ENCODE data around the gene RSPH9.

Gene RSPH9

DNA sequence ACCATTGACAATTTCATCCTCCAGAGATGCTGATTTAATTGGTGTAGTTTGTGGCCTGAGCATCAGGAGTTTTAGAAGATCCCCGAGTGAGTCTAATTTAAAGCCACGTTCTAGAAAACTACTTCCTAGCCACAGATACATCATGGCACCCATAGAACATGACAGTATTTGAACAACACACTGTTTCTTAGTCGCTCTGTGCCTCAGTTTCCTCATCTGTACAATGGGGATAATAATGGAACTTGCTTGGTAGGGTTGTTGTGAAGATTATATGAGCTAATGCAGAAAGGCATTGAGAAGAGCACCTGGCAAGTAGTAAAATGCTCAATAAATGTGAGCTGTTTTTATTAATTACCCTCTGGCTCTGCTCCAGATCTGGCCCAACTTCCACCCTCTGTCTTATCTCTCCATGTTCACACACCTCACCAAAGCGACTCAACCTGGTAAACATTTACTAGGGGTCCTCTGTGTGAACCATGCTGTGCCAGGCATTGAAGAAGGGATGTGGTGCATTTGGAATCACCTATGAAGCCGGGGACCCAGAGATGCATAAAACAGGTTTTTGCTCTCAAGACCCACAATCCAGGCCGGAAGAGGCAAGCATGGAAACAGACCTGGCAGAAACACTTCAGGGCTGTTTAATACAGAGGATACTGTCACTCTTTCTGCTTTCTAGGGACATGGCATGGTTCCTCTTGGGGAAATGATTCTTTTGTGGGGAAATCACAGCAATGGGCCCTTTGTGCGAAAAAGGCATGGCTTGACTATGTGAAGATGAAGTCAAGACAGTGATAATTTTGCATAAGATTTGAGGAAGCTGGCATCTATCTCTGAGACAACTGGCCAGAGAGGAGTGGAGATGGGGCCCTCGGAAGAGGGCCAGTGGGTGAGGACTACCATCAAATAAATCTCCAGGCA lies 58.9 kb downstream of the RSPH9 start:
- Histone ChIP-seq H3K9ac (ENCODE audit: insufficient read length, low read depth) (no peak overlapping the region), H3K27me3 (ENCODE audit: insufficient read depth, insufficient read length) (no peaks in the 10 kb centered on the region), H3K4me1 (ENCODE audit: insufficient read depth, insufficient read length) (peaks cover 8% of the 10 kb centered on the region), H3K9me3 (ENCODE audit: insufficient read depth, low read length) (no peaks in the 10 kb centered on the region), H3K36me3 (ENCODE audit: insufficient read depth, insufficient read length, low read length) (no peaks in the 10 kb centered on the region), H3K4me3 (ENCODE audit: insufficient read length, low read depth) (no peak overlapping the region)
- no peak for DNase-seq (ENCODE audit: low read depth, low spot score)
- no peak for TF ChIP-seq YY1 (IDR thresholded peaks at IDR 0.05; ENCODE audit: insufficient read depth, insufficient read length)
- no peak for TF ChIP-seq ZNF274 (IDR thresholded peaks at IDR 0.05; ENCODE audit: low read depth, low read length)
- no peak for TF ChIP-seq SUZ12 (IDR thresholded peaks at IDR 0.05; ENCODE audit: extremely low read depth, insufficient read depth, insufficient read length)

DNA sequence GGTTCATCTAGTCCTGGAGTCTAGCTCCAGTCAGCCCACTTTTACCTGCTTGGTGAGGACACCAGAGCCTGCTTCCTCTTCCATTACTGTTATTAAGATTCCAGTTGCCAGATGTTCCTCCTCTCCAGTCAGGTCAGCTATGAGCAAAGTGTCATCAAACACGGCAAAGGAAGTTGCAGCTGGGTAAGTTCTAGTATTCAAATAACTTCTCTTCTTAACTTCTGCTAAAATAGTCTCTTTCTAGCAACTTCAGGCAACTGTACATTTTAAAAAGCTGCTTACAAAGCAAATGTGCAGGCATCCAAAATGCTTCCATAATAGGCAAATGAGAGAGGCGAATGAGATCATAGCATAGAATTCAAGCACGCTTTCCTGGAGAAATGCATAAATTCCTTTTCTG lies 61.2 kb downstream of the RSPH9 start:
- no peak overlapping the region for H3K4me3 ChIP-seq (ENCODE audit: insufficient read length, low read depth)
- TF ChIP-seq YY1 (IDR thresholded peaks at IDR 0.05; ENCODE audit: insufficient read depth, insufficient read length): no peak
- no peak for TF ChIP-seq ZNF274 (IDR thresholded peaks at IDR 0.05; ENCODE audit: low read depth, low read length)
- TF ChIP-seq SUZ12 (IDR thresholded peaks at IDR 0.05; ENCODE audit: extremely low read depth, insufficient read depth, insufficient read length): no peak
- no peak overlapping the region for H3K9ac ChIP-seq (ENCODE audit: insufficient read length, low read depth)
- H3K36me3 ChIP-seq (ENCODE audit: insufficient read depth, insufficient read length, low read length): no peaks in the 10 kb centered on the region
- no peaks in the 10 kb centered on the region for H3K9me3 ChIP-seq (ENCODE audit: insufficient read depth, low read length)
- DNase-seq (ENCODE audit: low read depth, low spot score): no peak
- no peaks in the 10 kb centered on the region for H3K27me3 ChIP-seq (ENCODE audit: insufficient read depth, insufficient read length)
- peaks cover 9% of the 10 kb centered on the region for H3K4me1 ChIP-seq (ENCODE audit: insufficient read depth, insufficient read length)

DNA sequence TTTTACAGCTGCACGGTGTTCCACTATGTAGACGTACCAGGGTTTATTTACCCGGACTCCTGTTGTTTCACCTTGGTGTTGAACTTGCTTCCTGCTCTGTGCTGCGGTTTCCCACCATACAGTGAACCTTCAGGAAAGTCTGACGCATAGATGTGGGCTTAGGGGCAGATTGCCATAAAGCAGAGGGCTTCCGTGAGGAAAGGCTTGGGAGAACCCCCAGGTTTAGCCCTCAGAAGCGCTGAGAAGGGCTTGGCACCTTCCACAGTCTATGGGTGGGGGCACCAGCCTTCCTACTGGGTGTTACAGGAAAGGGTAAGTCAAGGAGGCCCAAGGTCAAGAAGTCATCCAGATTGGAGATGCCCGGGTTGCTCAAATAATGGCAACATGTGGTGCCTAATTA lies 62.0 kb downstream of the RSPH9 start:
- TF ChIP-seq YY1 (IDR thresholded peaks at IDR 0.05; ENCODE audit: insufficient read depth, insufficient read length): no peak
- Histone ChIP-seq H3K9me3 (ENCODE audit: insufficient read depth, low read length) (no peaks in the 10 kb centered on the region), H3K27me3 (ENCODE audit: insufficient read depth, insufficient read length) (no peaks in the 10 kb centered on the region), H3K9ac (ENCODE audit: insufficient read length, low read depth) (no peak overlapping the region), H3K4me3 (ENCODE audit: insufficient read length, low read depth) (no peak overlapping the region), H3K4me1 (ENCODE audit: insufficient read depth, insufficient read length) (peaks cover 9% of the 10 kb centered on the region), H3K36me3 (ENCODE audit: insufficient read depth, insufficient read length, low read length) (no peaks in the 10 kb centered on the region)
- no peak for DNase-seq (ENCODE audit: low read depth, low spot score)

DNA sequence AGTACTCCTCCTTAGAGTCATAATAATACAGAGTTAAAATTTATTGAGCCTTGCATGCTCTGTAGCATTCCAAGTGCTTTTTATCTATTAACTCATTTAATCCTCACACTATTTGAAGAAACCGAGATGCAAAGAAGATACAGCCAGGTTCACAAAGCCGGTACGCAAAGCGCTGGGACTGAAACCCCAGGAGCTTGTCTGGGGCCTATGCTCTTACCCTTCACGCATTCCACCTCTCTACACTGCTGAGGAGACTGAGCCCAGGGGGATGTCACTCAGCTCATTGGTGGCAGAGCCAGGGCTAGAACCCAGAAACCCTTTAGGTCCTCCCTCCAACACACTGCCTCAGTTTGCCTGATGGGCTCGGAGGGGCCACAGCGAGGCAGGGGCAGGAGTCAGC lies 62.4 kb downstream of the RSPH9 start:
- DNase-seq (ENCODE audit: low read depth, low spot score): no peak
- no peaks in the 10 kb centered on the region for H3K27me3 ChIP-seq (ENCODE audit: insufficient read depth, insufficient read length)
- peaks cover 5% of the 10 kb centered on the region for H3K4me1 ChIP-seq (ENCODE audit: insufficient read depth, insufficient read length)
- H3K36me3 ChIP-seq (ENCODE audit: insufficient read depth, insufficient read length, low read length): no peaks in the 10 kb centered on the region
- no peak overlapping the region for H3K9ac ChIP-seq (ENCODE audit: insufficient read length, low read depth)
- TF ChIP-seq YY1 (IDR thresholded peaks at IDR 0.05; ENCODE audit: insufficient read depth, insufficient read length) (no peak), ZNF274 (IDR thresholded peaks at IDR 0.05; ENCODE audit: low read depth, low read length) (no peak), SUZ12 (IDR thresholded peaks at IDR 0.05; ENCODE audit: extremely low read depth, insufficient read depth, insufficient read length) (no peak)
- H3K4me3 ChIP-seq (ENCODE audit: insufficient read length, low read depth): no peak overlapping the region
- H3K9me3 ChIP-seq (ENCODE audit: insufficient read depth, low read length): no peaks in the 10 kb centered on the region

DNA sequence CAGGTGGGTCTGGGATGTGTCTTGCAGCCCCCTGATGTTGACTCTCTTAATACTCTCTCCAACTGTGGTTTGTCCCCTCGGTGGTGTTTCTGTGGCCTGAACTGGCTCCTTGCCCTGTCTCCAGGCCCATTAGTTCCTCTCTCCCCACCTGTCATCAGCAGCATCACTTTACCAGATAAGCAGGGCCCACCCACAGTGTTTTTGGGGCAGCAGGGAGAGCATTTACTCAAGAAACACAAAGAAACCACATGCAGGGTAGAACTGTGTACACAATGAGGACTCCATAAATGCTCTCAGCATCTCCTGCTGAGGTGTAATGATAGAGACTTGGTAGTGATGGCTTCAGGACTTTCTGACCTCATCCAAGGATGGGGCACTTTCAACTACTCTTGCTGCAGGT lies 62.9 kb downstream of the RSPH9 start:
- DNase-seq (ENCODE audit: low read depth, low spot score): no peak
- H3K36me3 ChIP-seq (ENCODE audit: insufficient read depth, insufficient read length, low read length): no peaks in the 10 kb centered on the region
- H3K4me3 ChIP-seq (ENCODE audit: insufficient read length, low read depth): no peak overlapping the region
- H3K27me3 ChIP-seq (ENCODE audit: insufficient read depth, insufficient read length): no peaks in the 10 kb centered on the region
- no peaks in the 10 kb centered on the region for H3K9me3 ChIP-seq (ENCODE audit: insufficient read depth, low read length)
- no peak overlapping the region for H3K9ac ChIP-seq (ENCODE audit: insufficient read length, low read depth)
- peaks cover 5% of the 10 kb centered on the region for H3K4me1 ChIP-seq (ENCODE audit: insufficient read depth, insufficient read length)
- TF ChIP-seq ZNF274 (IDR thresholded peaks at IDR 0.05; ENCODE audit: low read depth, low read length) (no peak), SUZ12 (IDR thresholded peaks at IDR 0.05; ENCODE audit: extremely low read depth, insufficient read depth, insufficient read length) (no peak), YY1 (IDR thresholded peaks at IDR 0.05; ENCODE audit: insufficient read depth, insufficient read length) (no peak)

DNA sequence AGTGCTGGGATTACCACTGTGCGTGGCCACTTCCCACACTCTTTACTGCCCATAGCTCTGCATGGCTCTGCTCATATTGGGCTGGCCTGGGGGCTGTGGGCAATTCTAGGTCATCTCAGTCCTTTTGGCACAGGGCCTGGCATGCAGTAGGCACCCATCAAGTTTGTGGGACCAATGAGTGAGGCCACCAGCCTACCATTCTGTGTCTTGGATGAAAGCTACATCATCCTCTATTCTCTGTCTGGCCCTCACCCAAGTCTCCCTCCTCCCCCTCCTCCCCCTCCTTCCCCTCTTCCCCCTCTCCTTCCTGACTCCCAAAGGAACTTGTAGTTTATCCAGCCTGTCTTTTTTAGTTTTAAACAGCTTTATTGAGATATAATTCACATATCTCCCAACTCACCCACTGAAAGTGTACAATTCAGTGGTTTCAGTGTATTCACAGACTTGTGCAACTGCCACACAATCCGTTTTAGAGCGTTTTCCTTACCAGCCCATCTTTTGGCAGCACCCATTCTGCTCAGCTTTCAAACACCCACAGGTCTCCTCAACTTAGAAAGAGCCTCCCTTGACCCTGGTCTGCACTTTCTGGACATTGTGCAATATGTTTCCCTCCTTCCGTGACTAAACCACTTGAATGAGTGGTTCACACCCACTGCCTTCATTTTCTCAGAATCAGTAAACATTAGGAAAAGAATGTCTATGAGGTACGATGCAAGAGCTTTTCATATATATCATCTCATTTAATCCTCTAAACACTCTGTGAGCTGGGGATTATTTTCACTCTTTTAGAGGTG lies 64.2 kb downstream of the RSPH9 start:
- TF ChIP-seq YY1 (IDR thresholded peaks at IDR 0.05; ENCODE audit: insufficient read depth, insufficient read length): no peak
- no peak for TF ChIP-seq ZNF274 (IDR thresholded peaks at IDR 0.05; ENCODE audit: low read depth, low read length)
- TF ChIP-seq SUZ12 (IDR thresholded peaks at IDR 0.05; ENCODE audit: extremely low read depth, insufficient read depth, insufficient read length): no peak
- no peaks in the 10 kb centered on the region for H3K27me3 ChIP-seq (ENCODE audit: insufficient read depth, insufficient read length)
- no peak for DNase-seq (ENCODE audit: low read depth, low spot score)
- no peaks in the 10 kb centered on the region for H3K36me3 ChIP-seq (ENCODE audit: insufficient read depth, insufficient read length, low read length)
- no peaks in the 10 kb centered on the region for H3K9me3 ChIP-seq (ENCODE audit: insufficient read depth, low read length)
- no peak overlapping the region for H3K9ac ChIP-seq (ENCODE audit: insufficient read length, low read depth)
- H3K4me1 ChIP-seq (ENCODE audit: insufficient read depth, insufficient read length): peaks cover 6% of the 10 kb centered on the region
- no peak overlapping the region for H3K4me3 ChIP-seq (ENCODE audit: insufficient read length, low read depth)

DNA sequence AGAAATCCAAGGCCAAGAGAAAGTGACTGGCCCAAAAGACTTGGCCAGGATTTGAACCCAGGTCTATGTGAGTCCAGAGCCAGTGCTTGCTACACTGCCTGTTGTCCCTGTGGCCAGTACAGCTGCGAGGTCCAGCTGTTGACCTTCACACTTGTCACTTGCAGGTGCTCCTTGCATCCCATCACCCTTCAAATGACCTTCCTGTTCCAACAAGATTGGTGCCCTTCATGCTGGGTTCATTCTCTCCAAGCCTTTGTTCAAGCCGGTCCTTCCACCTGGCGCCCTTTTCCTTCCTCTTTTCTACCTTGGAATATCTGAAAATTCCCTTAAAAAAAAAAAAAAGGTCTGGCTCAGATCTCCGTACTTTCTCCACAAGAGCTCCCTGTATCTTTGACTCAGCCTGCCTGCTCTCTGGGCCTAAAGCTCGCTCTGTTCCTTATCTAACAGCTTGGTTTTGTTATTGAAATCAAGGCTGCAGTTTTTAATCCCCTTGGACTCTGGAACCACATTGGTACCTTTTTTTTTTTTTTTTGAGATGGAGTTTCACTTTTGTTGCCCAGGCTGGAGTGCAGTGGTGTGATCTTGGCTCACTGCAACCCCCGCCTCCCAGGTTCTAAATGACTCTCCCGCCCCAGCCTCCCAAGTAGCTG lies 64.9 kb downstream of the RSPH9 start:
- no peak overlapping the region for H3K9ac ChIP-seq (ENCODE audit: insufficient read length, low read depth)
- DNase-seq (ENCODE audit: low read depth, low spot score): no peak
- no peaks in the 10 kb centered on the region for H3K36me3 ChIP-seq (ENCODE audit: insufficient read depth, insufficient read length, low read length)
- H3K9me3 ChIP-seq (ENCODE audit: insufficient read depth, low read length): no peaks in the 10 kb centered on the region
- peaks cover 11% of the 10 kb centered on the region for H3K4me1 ChIP-seq (ENCODE audit: insufficient read depth, insufficient read length)
- H3K4me3 ChIP-seq (ENCODE audit: insufficient read length, low read depth): no peak overlapping the region
- no peak for TF ChIP-seq ZNF274 (IDR thresholded peaks at IDR 0.05; ENCODE audit: low read depth, low read length)
- TF ChIP-seq SUZ12 (IDR thresholded peaks at IDR 0.05; ENCODE audit: extremely low read depth, insufficient read depth, insufficient read length): no peak
- TF ChIP-seq YY1 (IDR thresholded peaks at IDR 0.05; ENCODE audit: insufficient read depth, insufficient read length): no peak
- H3K27me3 ChIP-seq (ENCODE audit: insufficient read depth, insufficient read length): no peaks in the 10 kb centered on the region
